C4-2B (cell line): Measurements from ENCODE around the gene POU1F1.
"Not testable (repeated sequence)": the region's sequence is repeated elsewhere in the genome, so short reads cannot be mapped to it uniquely, and the experiment has no call there.

ENCODE experiments used
- H3K27ac ChIP-seq: fragments of 450-650 bp; 2 replicates; pipeline ENCODE4 v1.5.1; 2017
- CTCF ChIP-seq: fragments of 450-650 bp; conservative IDR thresholded peaks from 2 replicates; pipeline ENCODE4 v1.5.1; 2017; ENCODE audit warnings: mild to moderate bottlenecking
- ZFX ChIP-seq: fragments of 450-650 bp; IDR thresholded peaks from 2 replicates; pipeline ENCODE4 v1.6.1; 2017

POU1F1 gene

GRCh38 chr3:87309601-87310000 is 33.2 kb upstream of the POU1F1 start:
- H3K27ac ChIP-seq: no peak overlapping the region
- no peak for TF ChIP-seq ZFX
- no peak for TF ChIP-seq CTCF

GRCh38 chr3:87307805-87308204 is 31.4 kb upstream of the POU1F1 start:
- no peak overlapping the region for H3K27ac ChIP-seq

GRCh38 chr3:87305517-87305916 is 29.1 kb upstream of the POU1F1 start:
- TF ChIP-seq CTCF: no peak
- no peak for TF ChIP-seq ZFX
- H3K27ac ChIP-seq: no peak overlapping the region

More at GRCh38 chr3:87307805-87308204, 31.4 kb upstream of the POU1F1 start:
- TF ChIP-seq CTCF (peak; percentile 48), ZFX (no peak)

- H3K27ac ChIP-seq: not testable (repeated sequence)
These were observed 28.6 kb upstream of the POU1F1 start for GRCh38 chr3:87305031-87305430.

GRCh38 chr3:87298111-87298718 is 21.8 kb upstream of the POU1F1 start:
- TF ChIP-seq ZFX (no peak), CTCF (peak; percentile 76)
- H3K27ac ChIP-seq: no peak overlapping the region

- TF ChIP-seq CTCF: no peak
- no peak for TF ChIP-seq ZFX
- H3K27ac ChIP-seq: no peak overlapping the region
These were observed 12.1 kb upstream of the POU1F1 start for GRCh38 chr3:87288446-87288845.

GRCh38 chr3:87287011-87287410 is 10.6 kb upstream of the POU1F1 start:
- no peak for TF ChIP-seq CTCF
- TF ChIP-seq ZFX: no peak

GRCh38 chr3:87272718-87273341 is 3.6 kb downstream of the POU1F1 start:
- H3K27ac ChIP-seq: no peak overlapping the region
- TF ChIP-seq ZFX: no peak

More at GRCh38 chr3:87287011-87287410, 10.6 kb upstream of the POU1F1 start:
- H3K27ac ChIP-seq: no peak overlapping the region
